Stimulated activated CD8-positive, alpha-beta memory T cell treated with anti-CD3 and anti-CD28 coated beads, Interleukin-7, amount 100 ng/mL, for 48 hours (primary cell): ENCODE results near the gene SLC39A13.

Experiments
- DNase-seq, 2 donors: peaks; one replicate each; pipeline ENCODE4 v3.0.0-alpha.2; 2020; ENCODE audit warnings: low read depth in 1 of 2; ENCODE audit errors: extremely low read depth in 1 of 2

Gene SLC39A13

DNA sequence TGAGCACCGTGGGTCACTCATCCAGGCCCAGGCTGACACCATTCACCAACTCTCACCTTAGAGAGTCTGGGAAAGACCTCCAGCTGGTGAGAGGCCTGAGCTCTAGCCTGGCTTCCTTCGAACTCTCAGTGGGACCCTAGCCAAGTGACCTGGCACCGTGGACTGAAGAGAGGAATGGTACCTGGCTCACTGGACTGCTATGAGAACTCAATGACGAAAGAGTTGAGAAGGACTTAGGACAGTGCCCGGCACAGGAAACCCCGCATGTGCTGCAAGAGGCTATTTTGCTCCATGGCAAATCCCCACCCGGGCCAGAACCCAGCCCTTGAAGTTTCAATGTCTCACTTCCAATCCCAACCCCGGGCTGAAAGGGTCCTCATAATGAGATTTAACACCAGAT, 41.2 kb downstream of the SLC39A13 start:
- no peak for DNase-seq

DNA sequence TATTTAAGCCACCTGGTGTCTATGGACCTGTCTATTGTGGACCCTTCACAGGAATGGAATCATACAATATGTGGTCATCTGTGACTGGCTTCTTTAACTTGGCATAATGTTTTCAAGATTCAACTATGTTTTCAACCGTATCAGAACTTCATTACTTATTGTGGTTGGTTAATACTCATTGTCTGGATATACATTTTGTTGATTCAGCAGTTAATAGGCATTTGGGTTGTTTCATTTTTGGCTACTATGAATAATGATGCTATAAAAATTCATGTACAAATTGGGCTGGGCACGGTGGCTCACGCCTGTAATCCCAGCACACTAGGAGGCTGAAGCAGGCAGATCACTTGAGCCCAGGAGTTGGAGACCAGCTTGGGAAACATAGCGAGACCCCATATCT, 43.0 kb downstream of the SLC39A13 start:
- DNase-seq, result no peak

DNA sequence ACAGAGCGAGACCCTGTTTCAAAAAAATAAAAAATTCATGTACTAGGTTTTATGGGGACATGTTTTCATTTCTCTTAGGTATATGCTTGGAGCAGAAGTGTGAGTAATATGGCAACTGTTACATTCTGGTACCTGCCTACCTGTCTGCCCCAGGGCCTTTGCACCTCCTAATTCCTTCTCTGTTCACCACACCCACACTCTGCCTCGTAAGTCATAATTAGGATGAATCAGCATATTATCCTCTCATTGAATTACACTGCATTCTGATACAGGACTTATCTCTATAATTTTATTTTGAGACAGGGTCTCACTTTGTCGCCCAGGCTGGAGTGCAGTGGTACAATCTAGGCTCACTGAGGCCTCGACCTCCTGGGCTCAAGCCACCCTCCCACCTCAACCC, 43.6 kb downstream of the SLC39A13 start:
- no peak for DNase-seq

DNA sequence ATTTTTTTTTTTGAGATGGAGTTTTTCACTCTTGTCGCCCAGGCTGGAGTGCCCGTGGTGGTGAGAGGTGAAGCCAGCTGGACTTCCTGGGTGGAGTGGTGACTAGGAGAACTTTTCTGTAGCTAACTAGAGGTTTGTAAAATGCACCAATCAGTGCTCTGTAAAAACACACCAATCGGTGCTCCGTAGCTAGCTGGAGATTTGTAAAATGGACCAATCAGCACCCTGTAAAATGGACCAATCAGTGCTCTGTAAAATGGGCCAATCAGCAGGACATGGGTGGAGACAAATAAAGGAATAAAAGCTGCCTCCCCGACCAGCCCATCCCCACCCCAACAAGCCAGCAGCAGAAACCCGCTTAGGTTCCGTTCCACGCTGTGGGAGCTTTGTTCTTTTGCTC, 45.0 kb downstream of the SLC39A13 start:
- no peak for DNase-seq

DNA sequence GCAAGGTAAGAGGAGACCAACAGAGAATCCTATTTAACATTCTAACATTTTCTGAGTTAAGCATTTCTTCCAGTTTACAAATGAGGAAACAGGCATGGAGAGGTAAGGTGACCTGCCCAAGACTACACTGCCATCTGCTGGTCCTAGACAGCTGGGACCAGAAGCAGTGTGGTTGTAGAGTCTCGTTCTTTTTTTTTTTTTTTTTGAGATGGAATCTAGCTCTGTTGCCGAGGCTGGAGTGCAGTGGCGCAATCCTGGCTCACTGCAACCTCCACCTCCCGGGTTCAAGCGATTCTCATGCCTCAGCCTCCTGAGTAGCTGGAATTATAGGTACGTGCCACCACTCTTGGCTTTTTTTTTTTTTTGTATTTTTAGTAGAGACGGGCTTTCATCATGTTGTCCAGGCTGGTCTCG, 45.9 kb downstream of the SLC39A13 start:
- DNase-seq, result peak; percentile 23 to 33

DNA sequence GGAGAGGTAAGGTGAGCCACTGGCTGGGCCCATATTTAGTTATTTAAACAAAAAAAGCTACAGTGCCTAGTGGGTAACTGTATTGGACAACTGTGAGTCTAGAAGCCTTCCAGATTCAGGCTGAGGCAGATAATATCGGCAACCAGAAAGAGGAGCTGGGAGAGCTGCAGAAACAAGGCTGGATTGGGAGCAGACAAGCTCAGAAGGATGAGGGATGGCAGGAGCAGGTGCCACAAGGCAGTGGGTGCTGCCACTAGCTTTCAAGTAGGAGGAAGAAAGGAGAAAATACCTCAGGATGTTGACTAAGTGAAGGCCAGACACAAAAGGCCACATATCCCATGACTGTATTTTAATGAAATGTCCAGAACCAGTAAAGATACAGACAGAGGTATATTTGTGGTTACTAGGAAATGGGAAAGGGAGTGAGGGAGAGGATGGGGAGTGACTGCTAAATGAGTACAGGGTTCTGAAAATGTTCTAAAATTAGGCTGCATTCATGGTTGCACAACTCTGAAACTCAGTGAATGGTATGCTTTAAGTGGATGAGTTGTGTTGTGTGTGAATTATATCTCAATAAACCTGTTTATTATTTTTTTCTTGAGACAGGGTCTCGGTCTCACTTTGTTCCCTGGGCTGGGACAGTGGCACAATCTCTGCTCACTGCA, 52.3 kb downstream of the SLC39A13 start:
- no peak for DNase-seq

DNA sequence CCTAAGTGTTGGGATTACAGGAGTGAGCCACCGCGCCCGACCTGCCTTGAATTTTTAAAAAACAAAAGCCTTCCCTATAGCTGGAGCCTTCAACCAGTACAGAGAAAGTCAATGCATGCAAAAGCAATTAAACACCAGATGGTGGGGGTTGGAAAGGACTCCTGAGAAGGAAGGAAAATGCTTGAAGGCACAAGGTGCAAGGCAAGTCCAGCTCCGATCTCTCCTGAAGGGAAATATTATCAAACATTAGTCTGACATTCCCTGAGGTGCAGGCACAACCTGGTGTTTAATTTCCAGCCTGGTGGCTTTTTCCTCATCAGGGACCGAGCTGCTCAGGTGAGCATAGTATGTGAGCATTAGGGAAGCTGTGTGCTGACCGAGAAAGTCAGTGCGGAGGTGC, 53.5 kb downstream of the SLC39A13 start:
- no peak for DNase-seq

DNA sequence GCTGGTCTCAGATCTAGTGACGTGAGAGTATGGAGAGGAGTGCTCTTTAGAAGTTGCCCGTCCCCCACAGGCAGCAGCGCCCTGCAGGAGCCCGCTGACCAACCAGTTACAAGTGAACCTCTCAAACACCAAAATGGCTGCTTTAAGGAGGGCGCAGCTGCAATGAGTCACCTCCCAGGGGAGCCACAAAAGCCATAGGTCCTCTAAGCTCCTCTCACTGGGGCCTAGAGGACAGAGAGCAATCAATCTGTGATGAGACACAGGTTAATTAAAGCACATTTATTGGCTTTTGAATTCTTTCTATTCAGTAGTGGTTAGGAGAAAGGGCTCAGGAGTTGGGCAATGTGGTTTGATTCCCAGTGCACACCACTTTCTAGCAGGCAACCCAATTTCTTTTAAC, 56.1 kb downstream of the SLC39A13 start:
- DNase-seq, result no peak
